ENCODE results near the gene STX7. TPM values are rescaled to one million over a fixed set of nuclear protein-coding genes. Genes with fewer than 3 reads are reported as not detected.

The STX7 gene
- total RNA-seq, 1 donor from 2014 or later = 49.3 TPM

GRCh38 chr6:132515386-132515785, 2.5 kb upstream of the STX7 start:
- no peak overlapping the region for H3K27ac Mint-ChIP-seq (ENCODE audit: unreplicated experiment)

GRCh38 chr6:132513831-132514545, 1.1 kb upstream of the STX7 start:
- TF ChIP-seq, protein P1, sequence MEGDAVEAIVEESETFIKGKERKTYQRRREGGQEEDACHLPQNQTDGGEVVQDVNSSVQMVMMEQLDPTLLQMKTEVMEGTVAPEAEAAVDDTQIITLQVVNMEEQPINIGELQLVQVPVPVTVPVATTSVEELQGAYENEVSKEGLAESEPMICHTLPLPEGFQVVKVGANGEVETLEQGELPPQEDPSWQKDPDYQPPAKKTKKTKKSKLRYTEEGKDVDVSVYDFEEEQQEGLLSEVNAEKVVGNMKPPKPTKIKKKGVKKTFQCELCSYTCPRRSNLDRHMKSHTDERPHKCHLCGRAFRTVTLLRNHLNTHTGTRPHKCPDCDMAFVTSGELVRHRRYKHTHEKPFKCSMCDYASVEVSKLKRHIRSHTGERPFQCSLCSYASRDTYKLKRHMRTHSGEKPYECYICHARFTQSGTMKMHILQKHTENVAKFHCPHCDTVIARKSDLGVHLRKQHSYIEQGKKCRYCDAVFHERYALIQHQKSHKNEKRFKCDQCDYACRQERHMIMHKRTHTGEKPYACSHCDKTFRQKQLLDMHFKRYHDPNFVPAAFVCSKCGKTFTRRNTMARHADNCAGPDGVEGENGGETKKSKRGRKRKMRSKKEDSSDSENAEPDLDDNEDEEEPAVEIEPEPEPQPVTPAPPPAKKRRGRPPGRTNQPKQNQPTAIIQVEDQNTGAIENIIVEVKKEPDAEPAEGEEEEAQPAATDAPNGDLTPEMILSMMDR (IDR thresholded peaks at IDR 0.05) = no peak
- Mint-ChIP-seq H3K4me1 (ENCODE audit: unreplicated experiment) (peaks cover 32% of the 10 kb centered on the region), H3K27ac (ENCODE audit: unreplicated experiment) (no peak overlapping the region), H3K36me3 (ENCODE audit: unreplicated experiment) (no peaks in the 10 kb centered on the region), H3K4me3 (ENCODE audit: unreplicated experiment) (peak overlapping the region; percentile 98), H3K27me3 (ENCODE audit: unreplicated experiment) (peaks cover 24% of the 10 kb centered on the region), H3K9me3 (ENCODE audit: unreplicated experiment) (no peaks in the 10 kb centered on the region)
- no peak for DNase-seq (ENCODE audit: extremely low spot score, unreplicated experiment)

More at GRCh38 chr6:132515386-132515785, 2.5 kb upstream of the STX7 start:
- Mint-ChIP-seq H3K4me1 (ENCODE audit: unreplicated experiment) (peaks cover 29% of the 10 kb centered on the region), H3K4me3 (ENCODE audit: unreplicated experiment) (no peak overlapping the region), H3K27me3 (ENCODE audit: unreplicated experiment) (peaks cover 33% of the 10 kb centered on the region), H3K9me3 (ENCODE audit: unreplicated experiment) (no peaks in the 10 kb centered on the region), H3K36me3 (ENCODE audit: unreplicated experiment) (no peaks in the 10 kb centered on the region)
- DNase-seq (ENCODE audit: extremely low spot score, unreplicated experiment) = no peak
- TF ChIP-seq, protein P1 (IDR thresholded peaks at IDR 0.05) = no peak

DNA sequence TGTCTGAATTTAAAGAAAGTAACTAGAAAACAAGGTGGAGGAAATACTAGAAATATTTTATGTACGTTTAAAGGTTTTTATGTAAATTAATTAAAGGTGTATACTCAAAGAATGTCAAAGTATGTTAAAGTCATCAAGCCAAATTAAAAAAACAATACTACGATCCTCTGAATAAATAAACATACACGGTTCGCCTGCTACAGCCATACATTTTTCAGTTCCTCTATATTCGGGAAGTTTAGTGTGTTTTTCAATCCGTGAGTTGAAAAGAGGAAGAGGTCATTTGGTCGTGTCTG, 626 bp downstream of the STX7 start:
- H3K36me3 Mint-ChIP-seq (ENCODE audit: unreplicated experiment) = peaks cover 16% of the 10 kb centered on the region
- H3K4me1 Mint-ChIP-seq (ENCODE audit: unreplicated experiment) = peaks cover 43% of the 10 kb centered on the region
- no peaks in the 10 kb centered on the region for H3K9me3 Mint-ChIP-seq (ENCODE audit: unreplicated experiment)
- peak overlapping the region; percentile 18 for H3K27ac Mint-ChIP-seq (ENCODE audit: unreplicated experiment)
- H3K27me3 Mint-ChIP-seq (ENCODE audit: unreplicated experiment) = peaks cover 18% of the 10 kb centered on the region
- TF ChIP-seq, protein P1 (IDR thresholded peaks at IDR 0.05) = no peak
- peak overlapping the region; percentile 84 for H3K4me3 Mint-ChIP-seq (ENCODE audit: unreplicated experiment)
- DNase-seq (ENCODE audit: extremely low spot score, unreplicated experiment) = no peak

GRCh38 chr6:132511831-132512220, 1.1 kb downstream of the STX7 start:
- TF ChIP-seq, protein P1 (IDR thresholded peaks at IDR 0.05) = no peak
- H3K4me1 Mint-ChIP-seq (ENCODE audit: unreplicated experiment) = peaks cover 44% of the 10 kb centered on the region
- peaks cover 17% of the 10 kb centered on the region for H3K36me3 Mint-ChIP-seq (ENCODE audit: unreplicated experiment)
- DNase-seq (ENCODE audit: extremely low spot score, unreplicated experiment) = no peak
- no peaks in the 10 kb centered on the region for H3K9me3 Mint-ChIP-seq (ENCODE audit: unreplicated experiment)
- H3K27ac Mint-ChIP-seq (ENCODE audit: unreplicated experiment) = no peak overlapping the region
- H3K4me3 Mint-ChIP-seq (ENCODE audit: unreplicated experiment) = peak overlapping the region; percentile 84
- H3K27me3 Mint-ChIP-seq (ENCODE audit: unreplicated experiment) = peaks cover 18% of the 10 kb centered on the region

GRCh38 chr6:132511210-132511830, 1.6 kb downstream of the STX7 start:
- TF ChIP-seq, protein P1 (IDR thresholded peaks at IDR 0.05) = no peak
- no peaks in the 10 kb centered on the region for H3K9me3 Mint-ChIP-seq (ENCODE audit: unreplicated experiment)
- peak overlapping the region; percentile 6 for H3K27ac Mint-ChIP-seq (ENCODE audit: unreplicated experiment)
- peak overlapping the region; percentile 84 for H3K4me3 Mint-ChIP-seq (ENCODE audit: unreplicated experiment)
- DNase-seq (ENCODE audit: extremely low spot score, unreplicated experiment) = no peak
- H3K36me3 Mint-ChIP-seq (ENCODE audit: unreplicated experiment) = peaks cover 17% of the 10 kb centered on the region
- peaks cover 13% of the 10 kb centered on the region for H3K27me3 Mint-ChIP-seq (ENCODE audit: unreplicated experiment)
- H3K4me1 Mint-ChIP-seq (ENCODE audit: unreplicated experiment) = peaks cover 46% of the 10 kb centered on the region

Measured in osteocyte (in vitro differentiated cells).